GM18951 (cell line): Measurements from ENCODE around the gene ASTN2.

ENCODE experiments used
- POLR2A ChIP-seq: IDR thresholded peaks from 4 replicates; pipeline ENCODE4 v1.6.1; 2011; ENCODE audit warnings: mild to moderate bottlenecking; ENCODE audit not compliant: insufficient read length, insufficient read depth; ENCODE audit errors: extremely low read depth
- in situ Hi-C: fragments of 300-500 bp; cut with MboI; formaldehyde crosslinking; loops from one replicate; pipeline ENCODE4 v1.12.0; 2022; ENCODE audit warnings: low sequenced_read_pairs, mixed read lengths, inconsistent platforms; ENCODE audit not compliant: unreplicated experiment

Gene ASTN2

DNA sequence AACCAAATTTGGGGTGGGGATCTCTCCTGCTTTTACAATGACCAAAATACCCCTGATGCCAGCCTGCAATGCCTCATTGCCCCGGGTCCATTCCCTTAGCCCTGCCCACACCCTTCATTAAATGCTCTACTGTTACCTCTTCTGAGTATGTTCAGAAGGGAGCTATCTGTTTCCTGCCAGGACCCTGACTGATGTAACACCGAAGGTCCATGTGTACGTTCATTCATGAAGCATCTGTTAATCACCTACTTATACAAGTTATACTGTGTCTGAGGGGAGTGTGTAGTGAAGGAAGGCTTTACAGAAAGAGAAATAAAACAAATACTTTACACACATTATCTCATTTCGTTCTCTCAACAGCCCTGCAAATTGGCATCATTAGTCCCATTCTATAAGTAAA is 51.9 kb downstream of the ASTN2 start:
- TF ChIP-seq POLR2A, result no peak
- in situ Hi-C loops, result no loop called here

DNA sequence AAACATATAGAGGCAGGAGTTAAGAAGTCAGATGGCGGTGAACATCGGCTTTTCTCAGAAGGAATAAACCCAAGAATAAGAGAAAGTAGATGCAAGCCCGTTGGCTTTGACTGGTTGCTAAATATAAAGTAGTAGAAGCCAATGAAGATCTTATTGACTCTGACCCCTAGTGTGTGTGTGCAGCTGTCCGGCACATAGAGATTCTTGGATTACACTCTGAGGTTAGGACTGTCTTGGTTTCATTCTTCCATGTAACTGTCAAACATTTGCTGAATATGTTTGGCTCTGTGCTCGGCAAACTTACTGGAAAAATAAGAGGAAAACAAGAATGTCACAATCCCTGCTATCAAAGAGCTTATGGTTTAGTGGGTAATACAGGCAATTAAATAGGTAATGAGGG is 54.9 kb downstream of the ASTN2 start:
- TF ChIP-seq POLR2A, result no peak
- in situ Hi-C loops, result no loop called here

DNA sequence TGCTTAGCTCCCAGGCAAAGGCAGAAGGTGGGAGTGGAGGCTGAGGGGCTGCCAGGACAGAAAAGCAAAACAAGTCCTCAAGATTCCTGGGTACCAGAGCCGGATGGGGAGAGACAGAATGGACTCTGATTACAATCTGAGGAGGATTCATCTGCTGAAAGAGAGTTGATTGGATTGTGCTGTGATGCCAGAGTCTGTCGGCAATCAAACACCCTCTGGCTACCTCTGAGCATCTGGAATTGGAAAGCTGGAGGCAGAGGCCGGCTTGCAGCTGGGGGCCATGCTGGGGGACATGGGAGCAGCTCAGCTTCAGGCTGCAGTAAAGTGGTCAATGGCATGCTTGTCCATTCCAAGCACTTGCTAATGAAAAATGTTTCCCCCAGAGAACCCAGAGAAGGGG is 59.3 kb downstream of the ASTN2 start:
- TF ChIP-seq POLR2A, result no peak
- in situ Hi-C loops, result no loop called here

DNA sequence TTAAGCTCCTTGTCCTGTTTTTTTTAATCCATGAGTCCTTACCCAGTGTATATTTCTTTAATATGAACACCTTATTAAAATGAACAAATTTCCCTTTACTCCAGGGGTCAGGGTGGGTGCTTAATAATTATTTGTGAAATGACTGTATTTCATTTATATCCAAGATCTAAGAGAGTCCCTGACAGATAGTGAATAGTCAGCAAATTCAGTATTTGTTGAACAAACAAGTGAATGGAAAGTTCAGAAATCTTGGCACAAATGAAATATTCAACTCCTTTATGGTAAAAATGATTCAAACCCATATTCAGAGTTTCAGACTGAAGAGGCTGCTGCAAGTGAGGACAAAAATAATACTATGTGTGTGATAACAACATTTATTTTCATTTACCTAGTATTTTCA is 59.9 kb downstream of the ASTN2 start:
- TF ChIP-seq POLR2A, result no peak

DNA sequence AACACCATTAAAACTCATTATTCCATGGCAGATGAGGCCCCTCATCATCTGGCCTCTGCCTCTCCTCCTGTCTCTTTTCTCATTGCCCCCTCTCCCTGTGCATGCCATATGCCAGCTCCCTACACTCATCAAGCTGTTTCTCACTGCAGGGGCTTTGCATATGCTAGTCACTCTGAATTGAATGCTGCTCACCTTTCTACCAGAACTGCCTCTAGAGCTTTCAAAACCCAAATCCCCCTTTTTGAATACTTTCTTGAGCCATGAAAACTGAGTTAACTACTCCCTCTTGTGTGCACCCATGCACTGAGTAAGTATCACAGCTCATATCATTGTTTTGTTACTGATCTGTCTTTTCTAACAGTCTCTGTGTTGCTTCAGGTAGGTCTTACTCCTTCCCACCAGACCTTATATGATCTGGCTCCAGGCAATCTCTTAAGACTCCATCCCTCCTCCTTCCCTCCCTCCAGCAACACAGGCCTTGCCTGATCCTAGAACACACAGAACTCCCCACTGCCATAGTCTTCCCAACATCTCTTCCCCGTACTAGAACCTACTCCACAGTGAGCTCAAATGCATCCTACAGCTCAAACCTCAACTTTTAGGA is 60.5 kb downstream of the ASTN2 start:
- TF ChIP-seq POLR2A, result no peak
- in situ Hi-C loops, result no loop called here

More for the DNA sequence above, 59.9 kb downstream of the ASTN2 start:
- in situ Hi-C loops, result no loop called here

DNA sequence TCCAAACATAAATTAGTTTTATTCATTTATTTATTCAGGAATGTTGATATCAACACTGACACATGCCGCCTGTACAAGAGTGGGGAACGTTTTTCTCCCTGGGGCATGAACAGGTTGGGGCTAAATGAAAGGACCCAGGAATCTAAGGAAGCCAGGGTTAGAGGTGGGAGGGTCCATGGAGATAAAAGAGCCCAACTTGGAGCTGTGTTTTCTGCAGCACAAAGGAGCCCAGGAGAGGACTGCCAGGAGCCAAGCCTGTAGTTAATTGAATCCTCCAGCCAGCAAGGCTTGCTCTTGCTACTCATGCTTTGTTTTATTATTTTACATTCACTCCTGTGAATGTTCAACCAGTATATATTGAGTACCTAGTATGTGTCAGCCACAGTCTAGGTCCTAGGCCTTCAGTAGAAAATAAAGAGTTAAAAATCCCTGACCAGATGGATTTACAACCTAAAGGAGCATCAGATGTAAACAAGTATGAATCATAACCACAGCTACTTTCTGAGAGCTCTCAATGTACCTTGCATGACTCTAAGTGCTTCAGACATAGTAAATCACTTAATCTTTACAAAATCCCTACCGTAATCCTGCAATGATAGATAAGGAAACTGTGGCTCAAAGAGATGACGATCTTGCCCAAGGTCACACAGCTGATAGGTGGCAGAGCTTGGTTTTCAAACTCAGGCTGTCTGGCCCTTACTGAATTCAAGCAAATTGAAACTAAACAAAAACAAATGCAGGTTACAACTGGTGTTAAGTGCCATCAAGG is 69.8 kb downstream of the ASTN2 start:
- in situ Hi-C loops, result no loop called here

DNA sequence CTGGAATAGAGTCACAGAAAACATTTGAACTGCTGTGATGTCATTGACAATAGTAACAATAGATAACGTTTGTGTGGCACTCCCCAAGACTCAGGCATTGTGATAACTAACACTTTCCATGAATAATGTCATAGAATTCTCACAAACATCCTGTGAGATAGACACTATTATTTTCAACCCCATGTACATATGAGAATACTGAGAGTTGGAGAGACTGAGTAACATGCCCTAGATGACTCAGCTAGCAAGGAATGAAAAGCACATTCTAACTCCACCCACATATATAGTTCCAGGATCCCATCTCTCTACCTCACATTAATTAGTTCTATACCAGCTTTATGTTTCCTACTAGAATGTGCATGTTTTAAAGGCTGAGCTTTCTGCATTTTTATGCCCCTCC is 71.4 kb downstream of the ASTN2 start:
- no peak for TF ChIP-seq POLR2A
- in situ Hi-C loops, result no loop called here

More for the DNA sequence above, 69.8 kb downstream of the ASTN2 start:
- no peak for TF ChIP-seq POLR2A

DNA sequence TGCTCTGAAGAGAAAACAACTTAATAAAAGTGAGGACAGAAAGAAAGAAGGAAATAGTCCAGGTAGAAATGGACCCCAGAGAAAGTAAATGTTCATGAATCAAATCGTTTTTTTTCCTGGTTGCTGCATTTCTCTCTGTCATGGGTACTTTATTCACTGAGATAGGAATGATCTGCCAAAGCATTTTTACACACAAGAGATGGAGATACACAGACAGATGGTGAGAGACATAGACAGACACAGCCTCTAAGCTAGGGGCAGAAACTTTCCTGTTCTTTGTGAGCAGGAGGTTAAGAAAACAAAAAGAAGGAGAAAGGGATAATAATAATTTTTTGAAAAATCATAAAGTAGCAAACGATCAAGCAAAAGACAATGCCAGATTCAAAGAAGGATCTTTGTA is 73.7 kb downstream of the ASTN2 start:
- in situ Hi-C loops, result no loop called here
- TF ChIP-seq POLR2A, result no peak

DNA sequence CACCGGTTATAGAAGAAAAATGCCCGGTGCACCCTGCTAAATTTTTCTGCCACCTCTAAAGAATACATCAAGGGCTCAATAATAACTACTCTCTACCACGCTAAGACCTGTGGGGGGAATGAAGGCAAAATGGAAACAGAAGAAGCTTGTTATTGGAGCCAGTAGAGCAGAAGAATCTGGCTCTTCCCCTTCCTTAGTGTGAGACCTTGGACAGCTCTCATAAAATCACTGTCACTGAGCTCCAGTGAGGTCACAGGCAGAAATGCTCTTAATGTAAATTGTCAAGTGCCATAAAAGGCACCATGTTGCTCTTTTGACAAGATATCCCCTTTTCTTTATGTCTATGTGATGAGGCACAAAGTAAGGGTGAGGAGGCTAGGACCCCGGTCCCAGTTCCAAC is 74.4 kb downstream of the ASTN2 start:
- TF ChIP-seq POLR2A, result no peak

DNA sequence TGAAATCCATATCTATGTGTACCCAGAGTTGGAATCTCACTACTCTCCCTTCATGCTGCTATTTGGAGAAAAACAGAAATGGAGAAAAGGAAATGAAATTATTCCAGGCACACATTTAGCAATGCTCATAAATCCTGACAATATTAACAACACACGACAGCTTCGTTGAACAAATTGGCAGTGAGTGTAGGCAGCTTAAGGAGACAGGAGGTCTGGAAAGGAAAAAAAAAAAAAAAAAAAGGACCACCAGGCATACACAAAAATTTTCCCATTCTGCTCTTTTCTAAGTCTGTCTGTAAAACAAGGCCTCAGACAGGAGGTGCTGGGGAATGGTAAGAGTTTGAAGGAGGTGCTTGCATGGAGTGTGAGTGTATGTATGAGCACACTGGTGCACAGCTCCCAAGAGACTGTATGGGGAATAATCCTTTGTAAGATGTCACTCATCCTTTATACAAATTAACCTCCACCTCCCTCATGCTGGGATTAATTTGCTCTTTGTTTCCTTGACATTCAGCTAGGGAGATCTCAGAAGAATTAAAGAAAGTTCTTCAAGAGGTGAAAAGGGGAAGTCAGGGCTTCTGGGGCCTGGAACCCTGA is 78.9 kb downstream of the ASTN2 start:
- in situ Hi-C loops, result no loop called here

More for the DNA sequence above, 74.4 kb downstream of the ASTN2 start:
- in situ Hi-C loops, result no loop called here

DNA sequence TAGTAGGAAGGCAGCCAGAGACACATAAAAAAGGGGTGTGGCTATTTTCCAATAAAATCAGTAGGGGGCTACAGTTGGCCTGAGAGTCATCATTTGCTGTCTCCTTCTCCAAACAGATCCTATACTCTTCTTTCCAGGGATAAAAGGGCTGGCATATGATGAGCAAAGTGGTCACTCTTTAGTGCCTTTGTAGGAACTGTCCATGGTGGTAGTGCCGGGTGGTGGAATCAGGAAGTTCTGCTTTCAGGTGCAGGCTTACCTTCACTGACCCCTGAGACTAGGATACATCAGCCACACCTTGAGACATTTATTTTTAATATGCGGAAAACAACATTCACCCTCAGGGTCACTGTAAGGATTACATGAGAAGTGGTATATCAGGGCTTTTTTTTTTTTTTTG is 80.8 kb downstream of the ASTN2 start:
- in situ Hi-C loops, result no loop called here
- no peak for TF ChIP-seq POLR2A

More for the DNA sequence above, 78.9 kb downstream of the ASTN2 start:
- TF ChIP-seq POLR2A, result no peak

DNA sequence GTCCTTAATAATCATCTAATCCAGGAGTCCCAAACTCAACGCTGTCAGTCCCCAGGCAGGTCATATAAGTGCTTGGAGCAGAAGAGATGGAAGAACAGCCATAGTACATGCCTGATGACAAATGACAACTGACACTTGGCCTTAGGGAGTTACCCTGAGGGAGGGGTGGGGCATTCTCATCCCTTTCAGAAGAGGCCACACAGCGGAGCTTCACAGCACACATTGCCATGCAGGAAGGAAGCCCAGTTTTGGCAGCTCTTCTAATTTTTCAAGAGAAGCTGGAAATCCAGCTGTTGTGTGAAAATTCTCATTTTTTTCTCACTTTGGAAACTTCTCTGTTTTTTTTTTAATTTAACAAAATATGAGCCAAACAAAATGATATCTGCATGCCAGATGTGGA is 89.0 kb downstream of the ASTN2 start:
- in situ Hi-C loops, result no loop called here

DNA sequence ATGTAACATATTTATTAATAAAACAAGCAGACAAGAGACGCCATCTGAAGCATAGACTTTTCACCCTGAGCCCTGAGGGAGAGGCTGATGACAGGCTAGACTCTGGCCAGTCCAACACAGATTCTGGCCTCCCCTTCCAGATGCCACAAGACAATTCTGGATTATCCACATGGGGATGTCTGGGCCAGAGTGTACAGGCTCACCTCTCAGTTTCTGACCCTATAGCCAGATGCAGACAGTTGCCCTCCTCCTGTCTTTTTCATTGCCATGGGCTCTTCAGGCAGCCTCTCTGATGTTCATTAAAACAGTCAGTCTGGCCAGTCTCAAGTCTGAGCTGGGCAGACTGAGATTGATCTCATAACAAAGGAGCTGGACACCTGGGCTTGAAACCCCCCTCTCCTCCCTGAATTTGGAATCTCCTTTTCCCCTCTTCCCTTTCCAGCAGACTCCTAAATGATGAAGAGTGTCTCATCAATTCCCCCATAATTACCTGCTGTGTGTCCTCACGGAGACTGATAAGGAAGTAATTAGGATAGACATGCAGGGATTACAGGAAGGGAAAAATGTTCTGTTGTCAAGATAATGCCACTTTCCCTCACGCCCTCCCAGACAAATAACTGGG is 89.6 kb downstream of the ASTN2 start:
- in situ Hi-C loops, result no loop called here
- TF ChIP-seq POLR2A, result no peak

More for the DNA sequence above, 89.0 kb downstream of the ASTN2 start:
- TF ChIP-seq POLR2A, result no peak
